GM19099 (cell line): ENCODE measurements around the gene NUF2.

Experiments
- POLR2A ChIP-seq: IDR thresholded peaks from 3 replicates; pipeline ENCODE4 v1.6.1; 2011; ENCODE audit warnings: low read depth; ENCODE audit not compliant: insufficient read length; ENCODE audit errors: extremely low read depth

The NUF2 gene

GRCh38 chr1:163381487-163382184 lies 59.9 kb downstream of the NUF2 start:
- TF ChIP-seq POLR2A, result no peak

GRCh38 chr1:163382395-163382794 lies 60.6 kb downstream of the NUF2 start:
- no peak for TF ChIP-seq POLR2A

GRCh38 chr1:163387146-163387545 lies 65.4 kb downstream of the NUF2 start:
- TF ChIP-seq POLR2A, result no peak

- TF ChIP-seq POLR2A, result no peak
Observed at GRCh38 chr1:163388970-163389369, 67.2 kb downstream of the NUF2 start.

GRCh38 chr1:163395790-163396189 lies 74.0 kb downstream of the NUF2 start:
- no peak for TF ChIP-seq POLR2A

GRCh38 chr1:163397451-163398200 lies 75.9 kb downstream of the NUF2 start:
- TF ChIP-seq POLR2A, result no peak

GRCh38 chr1:163399001-163399400 lies 77.2 kb downstream of the NUF2 start:
- TF ChIP-seq POLR2A, result no peak

GRCh38 chr1:163399976-163400601 lies 78.3 kb downstream of the NUF2 start:
- no peak for TF ChIP-seq POLR2A

GRCh38 chr1:163401211-163401610 lies 79.5 kb downstream of the NUF2 start:
- no peak for TF ChIP-seq POLR2A
